Coronary artery (tissue), 2 donors: ENCODE data around the gene STAG1.
"Not testable (repeated sequence)": the region's sequence is repeated elsewhere in the genome, so short reads cannot be mapped to it uniquely, and the experiment has no call there.

Experiments used
- DNase-seq: peaks from one replicate; pipeline ENCODE4 v3.0.0-alpha.2; 2017; ENCODE audit warnings: low spot score
- H3K27ac ChIP-seq, 2 donors: fragments of 200-600 bp; sonication (generic); one replicate each; pipeline ENCODE4 v1.5.1; 2016 to 2019
- H3K4me3 ChIP-seq: fragments of 200-600 bp; sonication (generic); 2 replicates; pipeline ENCODE4 v1.5.1; 2016; ENCODE audit warnings: mild to moderate bottlenecking, moderate library complexity
- CTCF ChIP-seq: fragments of 200-600 bp; sonication (generic); IDR thresholded peaks from one replicate; pipeline ENCODE4 v1.5.1; 2019; ENCODE audit warnings: antibody characterized with exemption

The STAG1 gene

GRCh38 chr3:136676009-136676408, 76.2 kb downstream of the STAG1 start:
- Histone ChIP-seq H3K27ac (no peak overlapping the region), H3K4me3 (no peak overlapping the region)
- TF ChIP-seq CTCF = no peak
- no peak for DNase-seq

GRCh38 chr3:136675150-136675858, 76.9 kb downstream of the STAG1 start:
- no peak for TF ChIP-seq CTCF
- no peak overlapping the region for H3K4me3 ChIP-seq
- no peak overlapping the region for H3K27ac ChIP-seq
- DNase-seq = no peak

DNA sequence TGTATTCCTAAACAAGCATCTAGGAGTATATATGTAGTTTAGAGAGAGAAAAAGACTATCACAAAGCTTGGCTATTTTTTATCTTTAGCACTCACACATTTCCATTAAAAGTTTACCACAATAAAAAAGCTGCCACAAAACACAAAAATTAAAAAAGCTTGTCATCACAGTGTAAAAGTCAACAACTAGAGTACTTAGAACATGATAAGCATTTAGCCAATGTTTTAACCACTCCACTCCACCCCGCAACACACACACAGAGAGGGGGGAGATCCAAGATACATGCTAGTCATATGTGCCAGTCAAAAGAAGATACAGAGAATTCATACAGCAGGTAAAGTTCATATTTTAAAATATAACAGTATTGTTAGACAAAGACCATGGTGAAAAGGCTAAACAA, 79.7 kb downstream of the STAG1 start:
- Histone ChIP-seq H3K27ac (no peak overlapping the region), H3K4me3 (no peak overlapping the region)
- no peak for DNase-seq
- no peak for TF ChIP-seq CTCF

DNA sequence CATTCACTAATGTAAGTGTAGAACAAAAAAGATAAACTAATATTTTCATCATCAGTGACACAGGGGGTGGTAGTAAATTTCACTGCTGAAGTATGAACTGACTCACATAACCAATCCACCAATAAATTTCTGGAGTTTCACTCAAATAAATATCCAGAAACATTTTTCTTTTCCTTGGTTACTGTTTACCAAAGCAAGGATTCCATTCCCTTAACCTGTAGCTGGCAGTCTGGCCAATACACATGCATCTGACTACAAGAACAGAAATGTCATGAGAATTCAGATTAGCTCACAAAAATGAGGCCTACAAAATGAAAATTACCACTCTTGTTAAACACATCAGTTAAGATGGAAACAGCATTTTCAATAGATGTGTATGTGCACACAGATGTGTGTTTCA, 80.3 kb downstream of the STAG1 start:
- DNase-seq = no peak
- H3K4me3 ChIP-seq = no peak overlapping the region
- no peak overlapping the region for H3K27ac ChIP-seq
- TF ChIP-seq CTCF = no peak

DNA sequence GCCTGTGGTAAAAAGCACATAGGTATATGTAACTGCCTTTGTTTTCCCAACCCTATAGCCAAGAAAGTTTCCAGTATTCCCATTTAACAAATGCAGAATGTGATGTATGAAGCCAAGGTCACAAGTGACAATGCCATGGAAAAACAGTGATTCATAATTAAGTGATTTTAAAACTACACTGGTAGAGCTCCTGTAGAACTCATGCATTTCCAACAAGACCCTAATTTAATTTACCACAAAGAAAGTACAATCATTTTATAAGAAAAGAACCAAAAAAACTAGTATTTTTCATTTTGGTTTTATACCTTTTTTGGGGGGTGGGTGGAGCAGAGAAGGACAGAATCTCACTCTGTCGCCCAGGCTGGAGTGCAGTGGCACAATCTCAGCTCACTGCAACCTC, 82.0 kb downstream of the STAG1 start:
- no peak overlapping the region for H3K4me3 ChIP-seq
- TF ChIP-seq CTCF = no peak
- H3K27ac ChIP-seq = no peak overlapping the region
- DNase-seq = no peak

DNA sequence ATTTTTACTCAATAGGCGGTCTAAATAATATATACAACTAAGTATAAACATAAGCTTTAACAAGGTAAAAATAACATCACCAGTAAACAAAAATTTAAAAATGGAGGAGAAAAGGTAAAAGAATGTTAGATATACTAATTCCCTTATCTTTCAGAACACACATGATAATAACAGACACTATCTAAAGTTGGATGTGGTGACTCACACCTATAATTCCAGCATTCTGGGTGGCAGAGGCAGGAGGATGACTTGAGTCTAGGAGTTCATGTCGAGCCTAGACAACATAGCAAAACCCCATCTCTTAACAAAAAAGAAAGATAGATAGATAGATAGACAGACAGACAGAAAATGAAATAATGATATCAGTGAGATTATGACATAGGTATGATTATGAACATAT, 85.1 kb downstream of the STAG1 start:
- no peak for TF ChIP-seq CTCF
- H3K4me3 ChIP-seq = no peak overlapping the region
- no peak for DNase-seq
- H3K27ac ChIP-seq = no peak overlapping the region

- H3K27ac ChIP-seq, DNase-seq, H3K4me3 ChIP-seq: not testable (repeated sequence)
Measured at GRCh38 chr3:136666301-136666700, 85.9 kb downstream of the STAG1 start.
